ENCODE results near the gene LOXHD1.

Gene LOXHD1

DNA sequence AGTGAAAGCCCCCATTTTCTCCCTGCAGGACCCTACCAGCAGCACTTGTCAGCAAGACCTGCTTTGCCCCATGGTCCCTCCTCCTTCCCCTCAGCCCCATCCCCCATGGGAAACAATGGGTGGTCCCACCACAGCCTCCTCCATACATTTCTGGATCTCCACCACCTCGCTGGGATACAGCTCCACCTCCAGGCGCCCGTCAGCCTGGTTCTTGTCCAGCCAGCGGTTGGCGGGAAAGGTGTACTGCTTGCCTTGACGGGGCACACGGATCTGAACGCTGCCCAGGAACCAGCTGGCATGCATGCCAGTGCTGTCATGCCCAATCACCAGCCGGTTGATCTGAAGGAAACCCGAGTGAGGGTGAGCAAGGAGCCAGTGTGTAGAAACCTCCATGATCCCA, 90.9 kb downstream of the LOXHD1 start:
- H3K4me1 ChIP-seq (ENCODE audit: insufficient read depth, low read length), result no peaks in the 10 kb centered on the region
- H3K4me3 ChIP-seq (ENCODE audit: low read depth in 1 of 2, low read length in 2 of 2), result no peak overlapping the region
- no peaks in the 10 kb centered on the region for H3K79me2 ChIP-seq (ENCODE audit: insufficient read depth, low read length)
- DNase-seq, result no peak
- no peaks in the 10 kb centered on the region for H4K20me1 ChIP-seq (ENCODE audit: insufficient read depth, low read length)
- no peak for ATAC-seq (ENCODE audit: insufficient read depth, low read depth)
- no peak overlapping the region for H3K4me2 ChIP-seq (ENCODE audit: insufficient read depth, low read length)
- no peak overlapping the region for H3K27ac ChIP-seq (ENCODE audit: low read length)
- peaks cover 4% of the 10 kb centered on the region for H3K27me3 ChIP-seq (ENCODE audit: insufficient read depth, low read length, poor library complexity)
- H3K9ac ChIP-seq (ENCODE audit: low read depth, low read length), result no peak overlapping the region
- no peaks in the 10 kb centered on the region for H3K36me3 ChIP-seq (ENCODE audit: insufficient read depth, low read length)
- H2AFZ ChIP-seq (ENCODE audit: low read depth, low read length), result no peak overlapping the region
- no peak for TF ChIP-seq EZH2 (IDR thresholded peaks at IDR 0.05; ENCODE audit: borderline replicate concordance, low read depth, low read length, severe bottlenecking)
- TF ChIP-seq, protein P1, sequence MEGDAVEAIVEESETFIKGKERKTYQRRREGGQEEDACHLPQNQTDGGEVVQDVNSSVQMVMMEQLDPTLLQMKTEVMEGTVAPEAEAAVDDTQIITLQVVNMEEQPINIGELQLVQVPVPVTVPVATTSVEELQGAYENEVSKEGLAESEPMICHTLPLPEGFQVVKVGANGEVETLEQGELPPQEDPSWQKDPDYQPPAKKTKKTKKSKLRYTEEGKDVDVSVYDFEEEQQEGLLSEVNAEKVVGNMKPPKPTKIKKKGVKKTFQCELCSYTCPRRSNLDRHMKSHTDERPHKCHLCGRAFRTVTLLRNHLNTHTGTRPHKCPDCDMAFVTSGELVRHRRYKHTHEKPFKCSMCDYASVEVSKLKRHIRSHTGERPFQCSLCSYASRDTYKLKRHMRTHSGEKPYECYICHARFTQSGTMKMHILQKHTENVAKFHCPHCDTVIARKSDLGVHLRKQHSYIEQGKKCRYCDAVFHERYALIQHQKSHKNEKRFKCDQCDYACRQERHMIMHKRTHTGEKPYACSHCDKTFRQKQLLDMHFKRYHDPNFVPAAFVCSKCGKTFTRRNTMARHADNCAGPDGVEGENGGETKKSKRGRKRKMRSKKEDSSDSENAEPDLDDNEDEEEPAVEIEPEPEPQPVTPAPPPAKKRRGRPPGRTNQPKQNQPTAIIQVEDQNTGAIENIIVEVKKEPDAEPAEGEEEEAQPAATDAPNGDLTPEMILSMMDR (IDR thresholded peaks at IDR 0.05; ENCODE audit: borderline replicate concordance, extremely low read depth, low read length, poor library complexity, severe bottlenecking), result no peak
- H3K9me3 ChIP-seq (ENCODE audit: insufficient read depth, low read length, severe bottlenecking), result no peaks in the 10 kb centered on the region

DNA sequence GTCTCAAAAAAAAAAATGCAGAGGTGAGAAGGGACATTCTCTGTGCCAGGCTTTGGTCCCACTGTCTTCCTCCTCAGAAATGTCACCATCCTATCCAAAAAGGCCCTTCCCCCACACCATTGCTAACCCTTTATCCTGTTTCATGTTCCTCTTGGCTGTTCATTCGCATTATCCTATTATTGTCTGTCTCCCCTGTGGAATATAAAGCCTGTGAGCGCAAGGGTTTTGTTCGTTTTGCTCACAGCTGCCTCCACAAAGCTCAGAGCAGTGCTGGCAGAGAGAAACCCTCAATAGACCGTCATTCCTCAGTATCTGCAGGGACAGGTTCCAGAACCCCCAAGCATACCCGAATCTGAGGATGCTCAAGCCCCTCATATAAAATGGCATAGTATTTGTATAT, 91.8 kb downstream of the LOXHD1 start:
- ATAC-seq (ENCODE audit: insufficient read depth, low read depth) (no peak), DNase-seq (no peak)
- H3K4me1 ChIP-seq (ENCODE audit: insufficient read depth, low read length), result no peaks in the 10 kb centered on the region
- no peak overlapping the region for H3K9ac ChIP-seq (ENCODE audit: low read depth, low read length)
- no peak overlapping the region for H3K4me3 ChIP-seq (ENCODE audit: low read depth in 1 of 2, low read length in 2 of 2)
- H3K4me2 ChIP-seq (ENCODE audit: insufficient read depth, low read length), result no peak overlapping the region
- no peaks in the 10 kb centered on the region for H4K20me1 ChIP-seq (ENCODE audit: insufficient read depth, low read length)
- H3K36me3 ChIP-seq (ENCODE audit: insufficient read depth, low read length), result no peaks in the 10 kb centered on the region
- TF ChIP-seq, protein P1 (IDR thresholded peaks at IDR 0.05; ENCODE audit: borderline replicate concordance, extremely low read depth, low read length, poor library complexity, severe bottlenecking), result no peak
- no peak for TF ChIP-seq EZH2 (IDR thresholded peaks at IDR 0.05; ENCODE audit: borderline replicate concordance, low read depth, low read length, severe bottlenecking)
- H3K9me3 ChIP-seq (ENCODE audit: insufficient read depth, low read length, severe bottlenecking), result no peaks in the 10 kb centered on the region
- no peak overlapping the region for H2AFZ ChIP-seq (ENCODE audit: low read depth, low read length)
- H3K79me2 ChIP-seq (ENCODE audit: insufficient read depth, low read length), result no peaks in the 10 kb centered on the region
- peaks cover 4% of the 10 kb centered on the region for H3K27me3 ChIP-seq (ENCODE audit: insufficient read depth, low read length, poor library complexity)
- H3K27ac ChIP-seq (ENCODE audit: low read length), result no peak overlapping the region

- TF ChIP-seq EZH2 (IDR thresholded peaks at IDR 0.05; ENCODE audit: borderline replicate concordance, low read depth, low read length, severe bottlenecking), result no peak
- TF ChIP-seq, protein P1 (IDR thresholded peaks at IDR 0.05; ENCODE audit: borderline replicate concordance, extremely low read depth, low read length, poor library complexity, severe bottlenecking), result no peak
- no peak overlapping the region for H3K4me2 ChIP-seq (ENCODE audit: insufficient read depth, low read length)
- peak; percentile 53; the same call in 2 of the 3 replicates for ATAC-seq (ENCODE audit: insufficient read depth, low read depth)
Observed at GRCh38 chr18:46563317-46563716, 93.7 kb downstream of the LOXHD1 start.

More at GRCh38 chr18:46563317-46563716, 93.7 kb downstream of the LOXHD1 start:
- Histone ChIP-seq H3K27me3 (ENCODE audit: insufficient read depth, low read length, poor library complexity) (peaks cover 4% of the 10 kb centered on the region), H4K20me1 (ENCODE audit: insufficient read depth, low read length) (no peaks in the 10 kb centered on the region), H3K36me3 (ENCODE audit: insufficient read depth, low read length) (no peaks in the 10 kb centered on the region), H2AFZ (ENCODE audit: low read depth, low read length) (no peak overlapping the region), H3K9ac (ENCODE audit: low read depth, low read length) (no peak overlapping the region), H3K4me1 (ENCODE audit: insufficient read depth, low read length) (no peaks in the 10 kb centered on the region), H3K79me2 (ENCODE audit: insufficient read depth, low read length) (no peaks in the 10 kb centered on the region), H3K9me3 (ENCODE audit: insufficient read depth, low read length, severe bottlenecking) (no peaks in the 10 kb centered on the region), H3K4me3 (ENCODE audit: low read depth in 1 of 2, low read length in 2 of 2) (no peak overlapping the region), H3K27ac (ENCODE audit: low read length) (no peak overlapping the region)
- no peak for DNase-seq
